RPMI8226 (cell line): ENCODE measurements around the gene NOVA2.

ENCODE experiments used
- DNase-seq: peaks from one replicate; pipeline ENCODE4 v3.0.0-alpha.2; 2015

The NOVA2 gene

GRCh38 chr19:45889210-45889885, 84.3 kb downstream of the NOVA2 start:
- no peak for DNase-seq

GRCh38 chr19:45887200-45887710, 86.4 kb downstream of the NOVA2 start:
- DNase-seq, result no peak

DNA sequence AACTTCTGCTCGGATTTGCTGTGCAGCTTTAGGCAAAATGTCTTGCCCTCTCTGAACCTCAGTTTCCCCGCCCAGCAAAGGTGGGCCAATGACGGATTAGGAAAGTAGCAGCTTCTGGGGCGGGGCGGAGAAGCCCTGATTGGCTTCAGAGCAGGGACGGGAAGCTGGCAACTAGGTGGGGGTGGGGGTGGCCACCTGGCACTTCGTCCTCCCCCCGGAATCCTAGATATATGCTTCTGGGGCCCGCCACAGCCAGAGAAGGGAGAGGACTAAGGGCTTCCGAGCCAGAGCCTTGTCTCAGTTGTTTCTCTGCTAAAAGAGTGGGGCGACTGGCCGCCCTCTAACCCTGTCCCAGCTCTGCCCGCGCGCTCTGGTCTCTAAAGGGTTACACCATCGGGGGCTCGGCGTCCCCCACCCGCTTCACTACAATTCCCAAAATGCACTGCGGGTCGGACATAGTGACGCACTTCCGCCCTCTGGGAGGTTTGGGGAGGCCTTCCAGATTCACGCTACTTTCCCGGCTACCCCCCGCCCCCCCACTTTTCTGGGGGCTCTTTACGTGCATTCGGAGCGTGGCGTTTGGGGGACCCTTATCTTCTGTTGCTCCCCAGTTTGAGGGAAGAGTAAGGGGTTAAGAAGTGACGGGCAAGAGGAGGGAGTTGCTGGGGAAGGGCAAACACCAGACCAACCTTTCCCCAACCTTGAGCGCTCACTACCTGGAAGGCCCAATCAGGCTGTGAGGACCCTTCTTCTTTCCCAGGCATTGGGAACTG, 87.1 kb downstream of the NOVA2 start:
- DNase-seq, result peak; percentile 89

DNA sequence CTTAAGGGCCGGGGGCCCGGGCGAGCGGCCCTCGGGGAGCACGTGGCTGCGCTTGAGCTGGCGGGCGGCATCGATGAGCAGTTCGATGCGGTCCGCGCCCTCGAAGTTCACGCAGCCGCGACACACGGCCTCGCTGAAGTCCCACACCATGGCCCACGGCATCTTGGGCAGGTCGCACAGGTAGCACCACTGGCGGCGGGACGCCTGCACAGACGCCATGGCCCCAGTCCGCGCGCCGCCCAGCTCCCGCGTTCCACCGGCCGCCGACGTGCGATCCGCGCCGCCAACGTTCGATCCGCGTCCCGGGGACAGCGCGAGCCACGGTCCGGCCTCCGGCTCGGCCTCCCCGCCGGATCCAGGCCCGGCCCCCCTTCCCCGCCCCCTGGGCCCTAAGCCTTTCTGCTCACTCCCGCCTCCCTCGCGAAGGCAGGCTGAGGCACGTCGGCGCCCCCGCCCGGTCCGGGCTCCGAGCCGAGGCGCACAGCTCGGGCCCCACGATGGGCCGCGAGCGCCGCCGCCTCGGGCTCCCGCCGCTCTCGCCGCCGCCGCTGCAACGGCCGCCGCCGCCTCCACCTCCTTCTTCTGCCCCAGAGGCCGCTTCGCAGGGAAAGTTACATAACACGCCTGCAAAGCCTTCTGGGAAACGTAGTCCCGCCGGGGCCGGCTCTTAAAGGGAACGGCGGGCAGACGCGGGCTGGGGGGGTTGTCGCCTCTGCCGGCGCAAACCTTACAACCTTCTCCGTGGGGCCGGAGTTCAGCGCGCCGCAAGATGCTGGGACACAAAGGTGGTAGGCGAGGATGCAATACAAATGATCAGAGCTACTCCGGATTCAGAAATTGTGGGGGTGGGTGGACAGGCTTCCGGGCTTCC, 87.9 kb downstream of the NOVA2 start, which contains the start of gene IRF2BP1:
Gene IRF2BP1 (minus strand): TSS at position 586 of the 871 bp plus-strand sequence. CDS start 367 bp downstream, at position 219.
- DNase-seq, result peak; percentile 90

- DNase-seq, result no peak
Measured at GRCh38 chr19:45884682-45885555, 88.7 kb downstream of the NOVA2 start.

DNA sequence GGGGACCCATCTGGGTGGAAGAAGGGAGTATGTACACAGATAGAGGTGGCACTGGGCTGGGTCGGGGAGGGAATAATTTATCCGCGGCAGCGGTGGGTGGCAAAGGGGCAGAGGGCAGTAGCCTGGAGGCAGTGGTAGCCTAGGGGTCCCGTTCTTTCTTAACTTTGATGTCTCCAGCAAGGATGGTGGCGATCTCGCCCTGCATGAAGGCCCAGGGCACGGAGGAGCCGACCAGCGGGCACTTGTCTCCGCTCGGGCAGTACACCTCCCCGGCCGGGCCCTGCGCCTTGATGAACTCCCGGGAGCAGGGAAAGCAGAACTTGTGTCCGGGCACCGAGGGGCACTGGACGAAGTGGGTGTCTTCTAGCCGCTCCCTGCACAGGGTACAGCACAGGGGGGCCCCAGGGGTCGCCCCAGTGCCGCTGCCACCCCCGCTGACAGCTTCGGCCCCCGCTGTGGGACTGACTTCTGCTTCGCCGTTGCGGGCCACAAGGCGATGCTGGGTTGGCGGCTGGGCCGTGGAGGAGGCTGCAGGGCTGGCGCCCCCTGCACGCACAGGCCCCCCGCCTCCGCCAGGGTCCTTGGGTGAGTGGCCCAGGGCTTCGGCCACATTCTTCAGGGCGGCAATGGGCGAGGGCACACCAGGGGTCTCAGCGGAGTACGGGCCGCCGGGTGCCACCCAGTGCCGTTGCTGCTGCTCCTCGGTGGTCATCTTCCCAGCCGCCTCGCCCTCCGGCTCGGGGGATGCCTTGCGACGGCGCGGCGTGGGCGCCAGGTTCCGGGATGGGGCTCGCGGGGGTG, 89.6 kb downstream of the NOVA2 start:
- DNase-seq, result no peak
